NB4 (cell line): ENCODE measurements around the gene NSF.

Source experiments
- MYC ChIP-seq: IDR thresholded peaks from 2 replicates; pipeline ENCODE4 v1.6.1; 2011; ENCODE audit warnings: low read depth, low read length
- POLR2A ChIP-seq: IDR thresholded peaks from 2 replicates; pipeline ENCODE4 v1.6.1; 2011; ENCODE audit warnings: mild to moderate bottlenecking; ENCODE audit not compliant: insufficient read length; ENCODE audit errors: extremely low read depth
- TF ChIP-seq, protein P1 (sequence below): IDR thresholded peaks from one replicate; pipeline ENCODE4 v1.5.1; 2012; ENCODE audit warnings: low read depth, low read length
- TF ChIP-seq, protein P2 (sequence below): IDR thresholded peaks from 2 replicates; pipeline ENCODE4 v1.6.1; 2011; ENCODE audit warnings: low read depth, low read length

GRCh38 chr17:46789610-46790009, 199.1 kb downstream of the NSF start:
- TF ChIP-seq POLR2A, result no peak
- TF ChIP-seq, protein P1, sequence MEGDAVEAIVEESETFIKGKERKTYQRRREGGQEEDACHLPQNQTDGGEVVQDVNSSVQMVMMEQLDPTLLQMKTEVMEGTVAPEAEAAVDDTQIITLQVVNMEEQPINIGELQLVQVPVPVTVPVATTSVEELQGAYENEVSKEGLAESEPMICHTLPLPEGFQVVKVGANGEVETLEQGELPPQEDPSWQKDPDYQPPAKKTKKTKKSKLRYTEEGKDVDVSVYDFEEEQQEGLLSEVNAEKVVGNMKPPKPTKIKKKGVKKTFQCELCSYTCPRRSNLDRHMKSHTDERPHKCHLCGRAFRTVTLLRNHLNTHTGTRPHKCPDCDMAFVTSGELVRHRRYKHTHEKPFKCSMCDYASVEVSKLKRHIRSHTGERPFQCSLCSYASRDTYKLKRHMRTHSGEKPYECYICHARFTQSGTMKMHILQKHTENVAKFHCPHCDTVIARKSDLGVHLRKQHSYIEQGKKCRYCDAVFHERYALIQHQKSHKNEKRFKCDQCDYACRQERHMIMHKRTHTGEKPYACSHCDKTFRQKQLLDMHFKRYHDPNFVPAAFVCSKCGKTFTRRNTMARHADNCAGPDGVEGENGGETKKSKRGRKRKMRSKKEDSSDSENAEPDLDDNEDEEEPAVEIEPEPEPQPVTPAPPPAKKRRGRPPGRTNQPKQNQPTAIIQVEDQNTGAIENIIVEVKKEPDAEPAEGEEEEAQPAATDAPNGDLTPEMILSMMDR, result no peak
- TF ChIP-seq MYC, result no peak
- TF ChIP-seq, protein P2, sequence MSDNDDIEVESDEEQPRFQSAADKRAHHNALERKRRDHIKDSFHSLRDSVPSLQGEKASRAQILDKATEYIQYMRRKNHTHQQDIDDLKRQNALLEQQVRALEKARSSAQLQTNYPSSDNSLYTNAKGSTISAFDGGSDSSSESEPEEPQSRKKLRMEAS, result no peak
